ENCODE results near the gene SYNGAP1. TPM values are rescaled to one million over a fixed set of nuclear protein-coding genes. Genes with fewer than 3 reads are reported as not detected.
A peak's percentile ranks its signal among the peaks of the same experiment; 100 is the strongest.

The SYNGAP1 gene
- total RNA-seq, 1 donor from 2014 or later, result 3.3 TPM

- Histone ChIP-seq H3K36me3 (ENCODE audit: control insufficient read depth, insufficient read depth, low read length) (no peaks in the 10 kb centered on the region), H3K27me3 (ENCODE audit: control insufficient read depth, insufficient read depth, low read length) (no peaks in the 10 kb centered on the region), H3K4me3 (ENCODE audit: low read depth, low read length) (peak overlapping the region; percentile 59)
- DNase-seq (ENCODE audit: low read depth), result no peak
- peak; percentile 70 for TF ChIP-seq CTCF (IDR thresholded peaks at IDR 0.05; ENCODE audit: insufficient read depth, low read length, poor library complexity, severe bottlenecking)
Observed at GRCh38 chr6:33425668-33426577, 6.1 kb downstream of the SYNGAP1 start.

GRCh38 chr6:33426590-33427511 lies 7.0 kb downstream of the SYNGAP1 start:
- TF ChIP-seq CTCF (IDR thresholded peaks at IDR 0.05; ENCODE audit: insufficient read depth, low read length, poor library complexity, severe bottlenecking), result no peak

GRCh38 chr6:33427585-33428223 lies 7.8 kb downstream of the SYNGAP1 start:
- Histone ChIP-seq H3K36me3 (ENCODE audit: control insufficient read depth, insufficient read depth, low read length) (no peaks in the 10 kb centered on the region), H3K4me3 (ENCODE audit: low read depth, low read length) (peak overlapping the region; percentile 56), H3K27me3 (ENCODE audit: control insufficient read depth, insufficient read depth, low read length) (no peaks in the 10 kb centered on the region)
- DNase-seq (ENCODE audit: low read depth), result no peak
- peak; percentile 19 for TF ChIP-seq CTCF (IDR thresholded peaks at IDR 0.05; ENCODE audit: insufficient read depth, low read length, poor library complexity, severe bottlenecking)

More at GRCh38 chr6:33426590-33427511, 7.0 kb downstream of the SYNGAP1 start:
- Histone ChIP-seq H3K36me3 (ENCODE audit: control insufficient read depth, insufficient read depth, low read length) (no peaks in the 10 kb centered on the region), H3K4me3 (ENCODE audit: low read depth, low read length) (peak overlapping the region; percentile 59), H3K27me3 (ENCODE audit: control insufficient read depth, insufficient read depth, low read length) (no peaks in the 10 kb centered on the region)
- DNase-seq (ENCODE audit: low read depth), result no peak

- TF ChIP-seq CTCF (IDR thresholded peaks at IDR 0.05; ENCODE audit: insufficient read depth, low read length, poor library complexity, severe bottlenecking), result peak; percentile 27
- DNase-seq (ENCODE audit: low read depth), result no peak
- peak overlapping the region; percentile 56 for H3K4me3 ChIP-seq (ENCODE audit: low read depth, low read length)
- H3K27me3 ChIP-seq (ENCODE audit: control insufficient read depth, insufficient read depth, low read length), result no peaks in the 10 kb centered on the region
- H3K36me3 ChIP-seq (ENCODE audit: control insufficient read depth, insufficient read depth, low read length), result no peaks in the 10 kb centered on the region
Observed at GRCh38 chr6:33428224-33428965, 8.5 kb downstream of the SYNGAP1 start.
